GM12878 (cell line): ENCODE data around the gene GARNL3. TPM values are rescaled to one million over a fixed set of nuclear protein-coding genes. Genes with fewer than 3 reads are reported as not detected.

Source experiments
- ATAC-seq: fragments of 200-7000 bp; cut with Tn5 transposase; 3 replicates; pipeline ENCODE4 v1.9.1; 2020; ENCODE audit warnings: mild to moderate bottlenecking, moderate library complexity
- BruUV-seq: library from RNA; stranded (reverse); fragments of 400-500 nt; replicated peaks from 2 replicates; lab custom pipeline; 2021; lab: Mats Ljungman, UMichigan
- CTCF ChIA-PET: fragments of 300-600 bp; sonication (Branson Sonifier 250); formaldehyde crosslinking; extraction: SDS; loops from one replicate; lab custom pipeline; 2021; ENCODE audit warnings: inconsistent platforms; lab: Yijun Ruan, JAX
- POLR2A ChIA-PET: fragments of 350-600 bp; formaldehyde crosslinking; extraction: SDS; loops from one replicate; lab custom pipeline; 2021; ENCODE audit warnings: inconsistent platforms; lab: Charles Lee
- RAD21 ChIA-PET: fragments of 300-600 bp; sonication (Branson Sonifier 250); formaldehyde crosslinking; loops from one replicate; lab custom pipeline; 2023; ENCODE audit warnings: antibody characterized with exemption; ENCODE audit not compliant: unreplicated experiment; lab: Charles Lee
- SMC1A ChIA-PET: fragments of 300-600 bp; sonication (Branson Sonifier 250); formaldehyde crosslinking; loops from one replicate; lab custom pipeline; 2023; ENCODE audit not compliant: unreplicated experiment, uncharacterized antibody; lab: Charles Lee
- DNase-seq: peaks from one replicate; pipeline ENCODE4 v3.0.0-alpha.2; 2011; ENCODE audit warnings: low read depth, low spot score
- FAIRE-seq: peaks from 3 replicates; lab custom pipeline; 2011; peaks lifted over from hg19 to GRCh38; lab: Jason Lieb, UNC
- H2AFZ ChIP-seq: 2 replicates; pipeline ENCODE4 v1.6.0; 2011; ENCODE audit warnings: low read depth, low read length, control low read depth; ENCODE audit not compliant: control insufficient read depth
- H3K27ac ChIP-seq: 2 replicates; pipeline ENCODE4 v1.5.1; 2011; ENCODE audit warnings: control low read depth; ENCODE audit not compliant: control insufficient read depth, insufficient read depth
- H3K27me3 ChIP-seq, 2 experiments: replicated peaks in 1 of 2; 2 replicates each; pipeline versions ENCODE4 v1.6.0 to v1.6.1; 2011; ENCODE audit warnings: low read length in 1 of 2; ENCODE audit not compliant: control insufficient read depth in 2 of 2, insufficient read depth in 2 of 2
- H3K36me3 ChIP-seq, 2 experiments: 2 replicates each; pipeline ENCODE4 v1.5.1; 2011; ENCODE audit warnings: low read length in 1 of 2; ENCODE audit not compliant: control insufficient read depth in 2 of 2, insufficient read depth in 2 of 2
- H3K4me1 ChIP-seq: 2 replicates; pipeline ENCODE4 v1.6.1; 2011; ENCODE audit warnings: mild to moderate bottlenecking, low read length, moderate library complexity, mixed read lengths; ENCODE audit not compliant: control insufficient read depth, insufficient read depth
- H3K4me2 ChIP-seq: 2 replicates; pipeline ENCODE4 v1.6.0; 2011; ENCODE audit warnings: control low read depth; ENCODE audit not compliant: control insufficient read depth, insufficient read depth
- H3K4me3 ChIP-seq: fragments of 200-600 bp; sonication (generic); 2 replicates; pipeline ENCODE4 v1.5.1; 2016
- H3K79me2 ChIP-seq: 2 replicates; pipeline ENCODE4 v1.6.0; 2011; ENCODE audit warnings: low read length; ENCODE audit not compliant: control insufficient read depth, insufficient read depth
- H3K9ac ChIP-seq: 2 replicates; pipeline ENCODE4 v1.8.0; 2011; ENCODE audit warnings: low read length, control low read depth, mixed read lengths; ENCODE audit not compliant: control insufficient read depth, insufficient read depth
- H3K9me3 ChIP-seq: replicated peaks from 3 replicates; pipeline ENCODE4 v1.5.1; 2011; ENCODE audit warnings: mild to moderate bottlenecking, low read length; ENCODE audit not compliant: control insufficient read depth, insufficient read depth
- H4K20me1 ChIP-seq: 2 replicates; pipeline ENCODE4 v1.6.0; 2011; ENCODE audit not compliant: control insufficient read depth, insufficient read depth
- BACH1 ChIP-seq: fragments of 450-650 bp; IDR thresholded peaks from 2 replicates; pipeline ENCODE4 v1.6.1; 2017; ENCODE audit warnings: mild to moderate bottlenecking, borderline replicate concordance
- BHLHE40 ChIP-seq, 2 experiments: fragments of 450-650 bp in 1 of 2; IDR thresholded peaks; 2 replicates each; pipeline ENCODE4 v1.6.1; 2011 to 2017; ENCODE audit warnings: low read depth in 2 of 2, borderline replicate concordance in 1 of 2, improper control_type of control experiment in 1 of 2, low read length in 1 of 2, mild to moderate bottlenecking in 1 of 2
- FOS ChIP-seq: IDR thresholded peaks from 3 replicates; pipeline ENCODE4 v1.6.1; 2011; ENCODE audit warnings: borderline replicate concordance; ENCODE audit not compliant: insufficient read length; ENCODE audit errors: extremely low read depth
- IKZF2 ChIP-seq, 2 experiments: fragments of 450-650 bp; IDR thresholded peaks; 2 replicates each; pipeline ENCODE4 v1.6.1; 2017; ENCODE audit warnings: mild to moderate bottlenecking in 2 of 2, moderate library complexity in 2 of 2
- KDM1A ChIP-seq: fragments of 200-600 bp; sonication (generic); IDR thresholded peaks from 2 replicates; pipeline ENCODE4 v1.6.1; 2016; ENCODE audit warnings: borderline replicate concordance
- RUNX3 ChIP-seq: IDR thresholded peaks from 2 replicates; pipeline ENCODE4 v1.6.1; 2012; ENCODE audit warnings: low read length, inconsistent platforms
- SPI1 ChIP-seq: IDR thresholded peaks from 2 replicates; pipeline ENCODE4 v1.6.1; 2011; ENCODE audit warnings: low read depth, mild to moderate bottlenecking, low read length, moderate library complexity, borderline replicate concordance; ENCODE audit not compliant: insufficient read depth
- ZNF207 ChIP-seq: fragments of 450-650 bp; IDR thresholded peaks from 2 replicates; pipeline ENCODE4 v1.6.1; 2014; ENCODE audit warnings: antibody characterized with exemption, mild to moderate bottlenecking, borderline replicate concordance
- WGBS: methylation state at CpG from one replicate; pipeline ENCODE4 v1.1.6; 2016; ENCODE audit warnings: low lambda C conversion rate; ENCODE audit not compliant: insufficient replicate concordance, insufficient coverage; ENCODE audit errors: missing lambda C conversion rate; 5-methylcytosine and 5-hydroxymethylcytosine counted together
- in situ Hi-C: fragments of 300-500 bp; cut with MboI; formaldehyde crosslinking; loops from 9 replicates; pipeline ENCODE4 v1.14.3; 2018; ENCODE audit warnings: mixed read lengths
- intact Hi-C: fragments of 100-400 bp; cut with micrococcal nuclease; formaldehyde crosslinking; loops from one replicate; pipeline ENCODE4 v1.14.2; 2022; ENCODE audit not compliant: unreplicated experiment
- polyA plus RNA-seq, 11 experiments: library from polyadenylated mRNA; depleted of rRNA in 4 of 11; unstranded in 6 of 11; stranded (reverse) in 5 of 11; fragments of >200 nt; fragmentation: Nextera tagmentation in 4 of 11; fragmentation: Illumina TruSeq in 1 of 11; extraction: Ambion mirVana in 4 of 11; extraction: Trizol in 1 of 11; gene quantifications; 1 replicate in 1 of 11; 2 replicates in 10 of 11; pipeline versions ENCODE4 v1.2.1 to v1.2.3, GENCODE V29; 2011 to 2016; ENCODE audit warnings: inconsistent platforms in 2 of 11, missing spikeins in 2 of 11, low read depth in 1 of 11
- total RNA-seq, 4 experiments: library from RNA; depleted of rRNA in 3 of 4; stranded (reverse); fragments of >200 nt in 3 of 4; fragmentation: Illumina TruSeq in 1 of 4; extraction: Trizol in 1 of 4; gene quantifications; 2 replicates each; pipeline versions ENCODE4 v1.2.1 to v1.2.3, GENCODE V29; 2013 to 2021

GARNL3 gene
- total and polyA plus RNA-seq, 10 of the 15 experiments (the other 5 are each of a cell fraction or from before 2014, with no cell fraction given): 0.89 to 13.2 (median 6.3) TPM

GRCh38 chr9:127280880-127281660, 16.5 kb downstream of the GARNL3 start:
- Histone ChIP-seq H3K79me2 (no peaks in the 10 kb centered on the region), H3K4me2 (no peak overlapping the region), H3K9ac (no peak overlapping the region), H4K20me1 (no peaks in the 10 kb centered on the region), H3K4me3 (no peak overlapping the region), H3K27me3 (no peaks in the 10 kb centered on the region), H3K36me3 (no peaks in the 10 kb centered on the region), H2AFZ (no peak overlapping the region), H3K4me1 (peaks cover 25% of the 10 kb centered on the region), H3K9me3 (no peaks in the 10 kb centered on the region; the same call in 2 of the 3 replicates), H3K27ac (no peak overlapping the region)
- DNase-seq: no peak
- POLR2A ChIA-PET: no interaction called here
- in situ Hi-C loops: no loop called here
- CTCF ChIA-PET: no interaction called here
- no peak for ATAC-seq
- TF ChIP-seq SPI1: no peak
- no peak for TF ChIP-seq BHLHE40 (IDR thresholded peaks at IDR 0.05; ENCODE audit: borderline replicate concordance in 1 of 2, low read depth in 2 of 2, low read length in 1 of 2)
- no peak for TF ChIP-seq FOS
- no peak for TF ChIP-seq IKZF2 (IDR thresholded peaks at IDR 0.05)
- SMC1A ChIA-PET: no interaction called here
- intact Hi-C loops: no loop called here
- RAD21 ChIA-PET: no interaction called here
- FAIRE-seq: no peak
- BruUV-seq: no TSS peak
- WGBS: 74% methylated on average over 8 of the region's 8 CpGs

- RAD21 ChIA-PET: no interaction called here
- H3K27me3 ChIP-seq: no peaks in the 10 kb centered on the region
- H3K9me3 ChIP-seq: no peaks in the 10 kb centered on the region; the same call in 2 of the 3 replicates
- peaks cover 17% of the 10 kb centered on the region for H3K4me1 ChIP-seq
- no peak overlapping the region for H3K4me2 ChIP-seq
- TF ChIP-seq ZNF207 (no peak), BACH1 (no peak), RUNX3 (no peak), KDM1A (no peak)
- FAIRE-seq (no peak), DNase-seq (no peak), ATAC-seq (no peak)
- in situ Hi-C loops (no loop called here), intact Hi-C loops (no loop called here)
- H3K27ac ChIP-seq: no peak overlapping the region
- CTCF ChIA-PET: no interaction called here
- H3K36me3 ChIP-seq: no peaks in the 10 kb centered on the region
- H3K9ac ChIP-seq: no peak overlapping the region
- no peak overlapping the region for H3K4me3 ChIP-seq
- H3K79me2 ChIP-seq: no peaks in the 10 kb centered on the region
- BruUV-seq: no TSS peak
- no peak overlapping the region for H2AFZ ChIP-seq
- POLR2A ChIA-PET: no interaction called here
- SMC1A ChIA-PET: interaction anchor here (0.6 kb wide), 1 partner anchor 113 kb away, joined by 3 read pairs; no protein-coding TSS in a partner anchor
- H4K20me1 ChIP-seq: no peaks in the 10 kb centered on the region
These were observed 17.3 kb downstream of the GARNL3 start for GRCh38 chr9:127281891-127282290.
